Activated CD8-positive, alpha-beta T cell treated with anti-CD3 and anti-CD28 coated beads for 36 hours (primary cell): ENCODE data around the gene ZNF276. TPM values are rescaled to one million over a fixed set of nuclear protein-coding genes. Genes with fewer than 3 reads are reported as not detected.
"Not testable (repeated sequence)": the region's sequence is repeated elsewhere in the genome, so short reads cannot be mapped to it uniquely, and the experiment has no call there.

Experiments
- ATAC-seq: fragments of 200-7000 bp; cut with Tn5 transposase; one replicate; pipeline ENCODE4 v1.10.0; 2021; ENCODE audit warnings: mild to moderate bottlenecking, moderate library complexity
- CTCF ChIA-PET: fragments of 350-600 bp; sonication (Branson Sonifier 250); formaldehyde crosslinking; loops from one replicate; lab custom pipeline; 2021; ENCODE audit warnings: antibody characterized with exemption; lab: Charles Lee
- POLR2A ChIA-PET: fragments of 350-600 bp; sonication (Branson Sonifier 250); formaldehyde crosslinking; loops from one replicate; lab custom pipeline; 2021; ENCODE audit warnings: antibody characterized with exemption; lab: Charles Lee
- DNase-seq: peaks from one replicate; pipeline ENCODE4 v3.0.0-alpha.2; 2020
- H3K27ac Mint-ChIP-seq: one replicate; pipeline ENCODE4 v1.8.0; 2021; ENCODE audit warnings: mild to moderate bottlenecking, mixed read lengths
- H3K27me3 Mint-ChIP-seq: one replicate; pipeline ENCODE4 v1.8.0; 2021; ENCODE audit warnings: mixed read lengths
- H3K36me3 Mint-ChIP-seq: one replicate; pipeline ENCODE4 v1.8.0; 2021; ENCODE audit warnings: low read depth, mixed read lengths
- H3K4me1 Mint-ChIP-seq: one replicate; pipeline ENCODE4 v1.8.0; 2021; ENCODE audit warnings: low read depth, mixed read lengths
- H3K4me3 Mint-ChIP-seq: one replicate; pipeline ENCODE4 v1.8.0; 2021; ENCODE audit warnings: mild to moderate bottlenecking, moderate library complexity, mixed read lengths
- H3K9me3 Mint-ChIP-seq: one replicate; pipeline ENCODE4 v1.8.0; 2021; ENCODE audit warnings: mixed read lengths
- intact Hi-C: fragments of 100-400 bp; cut with micrococcal nuclease; formaldehyde crosslinking; loops from one replicate; pipeline ENCODE4 v1.10.0; 2022
- total RNA-seq, 2 experiments: library from RNA; stranded (reverse); gene quantifications; one replicate each; pipeline ENCODE4 v1.2.3, GENCODE V29; 2021
- TF ChIP-seq, protein P1 (sequence below): fragments of 200-600 bp; IDR thresholded peaks from one replicate; pipeline ENCODE4 v1.8.0; 2022; ENCODE audit warnings: antibody characterized with exemption, mild to moderate bottlenecking

The ZNF276 gene
- total RNA-seq, 2 experiments from 2014 or later: 24.6 to 27.9 TPM

DNA sequence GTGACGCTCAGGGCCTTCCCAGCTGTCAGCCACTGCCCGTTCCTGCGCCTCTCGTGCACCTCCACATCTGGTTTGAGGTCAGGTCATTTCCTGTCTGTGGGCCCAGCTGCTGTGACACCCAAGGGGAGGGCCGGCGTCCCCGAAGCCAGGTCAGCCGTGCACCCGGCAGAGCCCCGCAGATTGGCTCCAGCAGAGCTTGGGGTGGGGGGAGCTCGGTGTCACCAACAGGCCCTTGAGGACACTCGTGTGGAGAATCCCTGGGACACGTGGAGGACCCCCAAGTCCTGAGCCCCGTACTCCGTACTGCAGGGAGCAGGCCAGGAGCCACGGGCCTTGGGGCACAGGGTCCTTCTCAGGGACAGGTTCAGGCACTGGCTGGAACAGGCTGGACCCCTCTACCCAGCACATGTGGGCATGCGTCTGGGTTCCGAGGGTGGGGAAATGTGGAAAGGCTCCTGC lies 24.6 kb upstream of the ZNF276 start:
- peaks cover 20% of the 10 kb centered on the region for H3K4me1 Mint-ChIP-seq
- no peaks in the 10 kb centered on the region for H3K27me3 Mint-ChIP-seq
- no peak overlapping the region for H3K4me3 Mint-ChIP-seq
- H3K27ac Mint-ChIP-seq: no peak overlapping the region
- H3K9me3 Mint-ChIP-seq: no peaks in the 10 kb centered on the region
- intact Hi-C loops: no loop called here
- peaks cover 16% of the 10 kb centered on the region for H3K36me3 Mint-ChIP-seq
- ChIA-PET POLR2A (no interaction called here), CTCF (no interaction called here)
- DNase-seq (peak; percentile 57), ATAC-seq (no peak)
- TF ChIP-seq, protein P1, sequence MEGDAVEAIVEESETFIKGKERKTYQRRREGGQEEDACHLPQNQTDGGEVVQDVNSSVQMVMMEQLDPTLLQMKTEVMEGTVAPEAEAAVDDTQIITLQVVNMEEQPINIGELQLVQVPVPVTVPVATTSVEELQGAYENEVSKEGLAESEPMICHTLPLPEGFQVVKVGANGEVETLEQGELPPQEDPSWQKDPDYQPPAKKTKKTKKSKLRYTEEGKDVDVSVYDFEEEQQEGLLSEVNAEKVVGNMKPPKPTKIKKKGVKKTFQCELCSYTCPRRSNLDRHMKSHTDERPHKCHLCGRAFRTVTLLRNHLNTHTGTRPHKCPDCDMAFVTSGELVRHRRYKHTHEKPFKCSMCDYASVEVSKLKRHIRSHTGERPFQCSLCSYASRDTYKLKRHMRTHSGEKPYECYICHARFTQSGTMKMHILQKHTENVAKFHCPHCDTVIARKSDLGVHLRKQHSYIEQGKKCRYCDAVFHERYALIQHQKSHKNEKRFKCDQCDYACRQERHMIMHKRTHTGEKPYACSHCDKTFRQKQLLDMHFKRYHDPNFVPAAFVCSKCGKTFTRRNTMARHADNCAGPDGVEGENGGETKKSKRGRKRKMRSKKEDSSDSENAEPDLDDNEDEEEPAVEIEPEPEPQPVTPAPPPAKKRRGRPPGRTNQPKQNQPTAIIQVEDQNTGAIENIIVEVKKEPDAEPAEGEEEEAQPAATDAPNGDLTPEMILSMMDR: no peak

DNA sequence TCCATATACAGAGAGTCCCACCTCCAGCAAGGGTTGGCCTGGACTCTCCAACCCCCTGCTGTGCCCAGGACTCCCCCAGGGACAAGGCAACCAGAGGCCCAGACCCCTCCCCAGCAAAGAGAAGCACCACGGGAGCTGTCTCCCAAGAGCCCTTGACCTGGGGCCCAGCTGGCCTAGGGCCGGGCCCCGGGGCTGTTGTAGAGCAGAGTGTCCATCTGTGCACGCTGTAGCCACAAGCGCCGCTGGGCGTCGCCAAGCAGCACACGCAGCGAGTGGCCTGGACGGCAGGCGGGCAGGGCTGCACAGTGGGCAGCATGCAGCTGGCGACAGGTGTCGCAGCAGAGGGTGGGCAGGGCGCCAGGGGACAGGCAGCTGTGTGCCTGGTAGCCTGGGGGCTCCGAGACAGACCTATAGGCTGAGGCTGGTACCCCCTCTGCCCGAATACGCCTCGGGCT lies 24.1 kb upstream of the ZNF276 start:
- no peak overlapping the region for H3K27ac Mint-ChIP-seq
- peaks cover 21% of the 10 kb centered on the region for H3K4me1 Mint-ChIP-seq
- H3K4me3 Mint-ChIP-seq: no peak overlapping the region
- TF ChIP-seq, protein P1: no peak
- ATAC-seq (no peak), DNase-seq (no peak)
- no peaks in the 10 kb centered on the region for H3K9me3 Mint-ChIP-seq
- peaks cover 16% of the 10 kb centered on the region for H3K36me3 Mint-ChIP-seq
- ChIA-PET POLR2A (interaction anchor here (0.7 to 3.6 kb wide), 2 partner anchors 11 to 132 kb away, joined by 3 to 21 read pairs; partner anchors contain the start of gene CDK10), CTCF (interaction anchor here (1.2 to 3.4 kb wide), 2 partner anchors 9 to 28 kb away, joined by 4 to 23 read pairs; no protein-coding TSS in a partner anchor)
- intact Hi-C loops: no loop called here
- H3K27me3 Mint-ChIP-seq: no peaks in the 10 kb centered on the region

DNA sequence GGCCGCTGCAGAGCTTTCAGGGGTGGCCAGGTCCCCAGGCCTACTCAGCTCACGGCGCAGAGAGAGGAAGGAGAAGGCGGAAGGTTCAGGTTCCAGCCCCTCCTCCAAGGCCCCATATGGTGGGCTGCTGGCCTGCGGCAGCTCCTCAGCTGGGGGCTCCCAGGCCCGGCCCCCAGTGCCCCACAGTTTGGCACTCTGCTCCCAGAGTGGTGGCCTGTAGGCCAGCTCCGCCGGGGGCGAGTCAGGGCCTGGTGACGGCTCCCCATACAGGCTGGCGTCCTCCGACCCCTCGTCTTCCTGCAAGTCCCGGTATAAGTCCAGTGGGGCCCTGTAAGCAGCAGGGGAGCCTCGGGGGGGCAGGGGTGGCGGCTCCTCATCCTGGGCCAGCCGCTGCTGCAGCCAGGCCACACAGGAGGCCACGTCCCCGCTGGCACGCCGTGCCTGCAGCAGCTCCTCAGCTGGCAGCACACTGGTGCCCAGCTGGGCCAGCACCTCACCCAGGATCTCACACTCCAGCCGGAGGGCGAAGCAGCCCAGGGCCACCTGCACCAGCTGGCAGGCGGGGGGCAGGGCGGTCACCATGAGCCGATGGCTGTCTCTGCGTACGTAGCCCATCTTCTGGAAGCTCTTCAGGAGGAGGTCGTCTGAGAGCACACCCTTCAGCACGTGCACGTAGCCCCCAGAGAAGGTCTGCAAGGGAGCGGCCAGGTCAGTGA lies 23.6 kb upstream of the ZNF276 start:
- ChIA-PET POLR2A (interaction anchor here (0.6 to 3.6 kb wide), 4 partner anchors 11 to 722 kb away, joined by 3 to 21 read pairs (median 3); partner anchors contain the start of genes CDK10 and TCF25), CTCF (interaction anchor here (1.2 to 3.4 kb wide), 2 partner anchors 8 to 28 kb away, joined by 4 to 23 read pairs; no protein-coding TSS in a partner anchor)
- intact Hi-C loops: no loop called here
- H3K9me3 Mint-ChIP-seq: no peaks in the 10 kb centered on the region
- H3K27ac Mint-ChIP-seq: no peak overlapping the region
- DNase-seq (no peak), ATAC-seq (no peak)
- TF ChIP-seq, protein P1: no peak
- H3K36me3 Mint-ChIP-seq: peaks cover 16% of the 10 kb centered on the region
- H3K4me3 Mint-ChIP-seq: no peak overlapping the region
- no peaks in the 10 kb centered on the region for H3K27me3 Mint-ChIP-seq
- H3K4me1 Mint-ChIP-seq: peaks cover 27% of the 10 kb centered on the region

DNA sequence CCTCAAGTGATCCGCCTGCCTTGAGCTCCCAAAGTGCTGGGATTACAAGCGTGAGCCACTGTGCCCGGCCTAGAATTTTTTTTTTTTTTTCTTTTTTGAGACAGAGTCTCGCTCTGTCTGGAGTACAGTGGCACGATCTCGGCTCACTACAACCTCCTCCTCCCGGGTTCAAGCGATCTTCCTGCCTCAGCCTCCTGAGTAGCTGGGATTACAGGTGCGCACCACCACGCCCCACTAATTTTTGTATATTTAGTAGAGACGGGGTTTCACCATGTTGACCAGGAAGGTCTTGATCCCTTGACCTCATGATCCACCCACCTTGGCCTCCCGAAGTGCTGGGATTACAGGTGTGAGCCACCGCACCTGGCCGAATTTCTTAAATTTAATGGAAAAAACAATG lies 22.6 kb upstream of the ZNF276 start:
- H3K36me3 Mint-ChIP-seq, H3K4me3 Mint-ChIP-seq, intact Hi-C loops, H3K9me3 Mint-ChIP-seq, DNase-seq, ATAC-seq, H3K27me3 Mint-ChIP-seq, H3K27ac Mint-ChIP-seq: not testable (repeated sequence)
- CTCF ChIA-PET: interaction anchor here (0.7 to 3.4 kb wide), 10 partner anchors 10 to 212 kb away, joined by 3 to 28 read pairs (median 12); partner anchors contain the start of gene CDK10
- POLR2A ChIA-PET: interaction anchor here (0.6 to 3.6 kb wide), 6 partner anchors 12 to 723 kb away, joined by 3 to 21 read pairs (median 3); partner anchors contain the start of genes CDK10, CHMP1A, SPATA33 and TCF25
- peaks cover 27% of the 10 kb centered on the region for H3K4me1 Mint-ChIP-seq

DNA sequence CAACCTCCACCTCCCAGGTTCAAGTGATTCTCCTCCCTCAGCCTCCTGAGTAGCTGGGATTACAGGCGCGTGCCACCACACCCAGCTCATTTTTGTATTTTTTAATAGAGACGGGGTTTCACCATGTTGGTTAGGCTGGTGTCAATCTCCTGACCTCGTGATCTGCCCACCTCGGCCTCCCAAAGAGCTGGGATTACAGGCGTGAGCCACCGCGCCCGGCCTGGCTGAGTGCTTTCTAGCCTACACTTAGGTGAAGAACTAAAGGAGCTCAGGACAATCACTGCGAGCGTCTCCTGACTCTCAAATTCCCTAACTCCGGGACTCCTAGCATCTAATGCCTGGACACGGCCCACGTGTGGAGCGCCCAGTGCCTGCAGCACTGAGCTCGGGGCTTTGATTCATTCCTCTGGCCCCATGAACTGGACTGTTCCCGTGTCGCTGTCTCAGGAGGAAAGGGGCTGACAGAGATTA lies 21.7 kb upstream of the ZNF276 start:
- POLR2A ChIA-PET: interaction anchor here (0.6 to 3.6 kb wide), 12 partner anchors 9 to 174 kb away, joined by 3 to 21 read pairs (median 4); partner anchors contain the start of genes CDK10, CHMP1A, SPATA33 and TCF25
- not testable (repeated sequence) for DNase-seq, H3K9me3 Mint-ChIP-seq, H3K27me3 Mint-ChIP-seq, H3K36me3 Mint-ChIP-seq, H3K27ac Mint-ChIP-seq, ATAC-seq
- CTCF ChIA-PET: interaction anchor here (0.8 to 3.4 kb wide), 34 partner anchors 10 to 322 kb away, joined by 3 to 28 read pairs (median 4); partner anchors contain the start of genes CDK10, CHMP1A, CPNE7 and SPATA33
- peaks cover 27% of the 10 kb centered on the region for H3K4me1 Mint-ChIP-seq
- H3K4me3 Mint-ChIP-seq: peak overlapping the region; percentile 67
- intact Hi-C loops: loop anchor here (10.0 kb wide), 1 partner anchor 95 kb away; no protein-coding TSS in a partner anchor
